BJ (cell line): ENCODE data around the gene TMPRSS2. TPM values are rescaled to one million over a fixed set of nuclear protein-coding genes. Genes with fewer than 3 reads are reported as not detected.

Source experiments
- CTCF ChIA-PET: fragments of 350-600 bp; formaldehyde crosslinking; extraction: SDS; loops from one replicate; lab custom pipeline; 2021; ENCODE audit warnings: antibody characterized with exemption, inconsistent platforms; lab: Yijun Ruan, JAX
- POLR2A ChIA-PET: fragments of 300-600 bp; sonication (Branson Sonifier 250); formaldehyde crosslinking; extraction: SDS; loops from one replicate; lab custom pipeline; 2021; ENCODE audit warnings: antibody characterized with exemption; lab: Charles Lee
- DNase-seq: peaks from one replicate; pipeline ENCODE4 v3.0.0-alpha.2; 2011; ENCODE audit warnings: low read depth
- H3K27me3 ChIP-seq: 2 replicates; pipeline ENCODE4 v1.6.0; 2011; ENCODE audit warnings: low read length; ENCODE audit not compliant: control insufficient read depth, insufficient read depth
- H3K36me3 ChIP-seq: 2 replicates; pipeline ENCODE4 v1.5.1; 2011; ENCODE audit warnings: low read length; ENCODE audit not compliant: control insufficient read depth, insufficient read depth
- H3K4me3 ChIP-seq: 2 replicates; pipeline ENCODE4 v1.5.1; 2011; ENCODE audit warnings: low read depth, mild to moderate bottlenecking, control low read depth, low read length
- CTCF ChIP-seq: IDR thresholded peaks from 2 replicates; pipeline ENCODE4 v1.5.1; 2011; ENCODE audit warnings: low read depth, mild to moderate bottlenecking, control low read depth, inconsistent platforms, low read length, moderate library complexity; ENCODE audit not compliant: insufficient read depth
- polyA plus RNA-seq: library from polyadenylated mRNA; depleted of rRNA; stranded (reverse); fragments of >200 nt; gene quantifications from 2 replicates; pipeline ENCODE4 v1.2.3, GENCODE V29; 2011

The TMPRSS2 gene
- polyA plus RNA-seq, 1 experiment, result not detected

- CTCF ChIA-PET, result no interaction called here
- POLR2A ChIA-PET, result no interaction called here
- Histone ChIP-seq H3K27me3 (peaks cover 24% of the 10 kb centered on the region), H3K36me3 (no peaks in the 10 kb centered on the region), H3K4me3 (no peak overlapping the region)
- no peak for DNase-seq
- TF ChIP-seq CTCF, result no peak
Measured at GRCh38 chr21:41504030-41504429, 3.9 kb downstream of the TMPRSS2 start.

- POLR2A ChIA-PET, result no interaction called here
- CTCF ChIA-PET, result no interaction called here
- peaks cover 20% of the 10 kb centered on the region for H3K27me3 ChIP-seq
- no peak overlapping the region for H3K4me3 ChIP-seq
- no peaks in the 10 kb centered on the region for H3K36me3 ChIP-seq
- TF ChIP-seq CTCF, result no peak
- no peak for DNase-seq
Measured at GRCh38 chr21:41503331-41503730, 4.6 kb downstream of the TMPRSS2 start.

- no peak for DNase-seq
- Histone ChIP-seq H3K27me3 (peaks cover 13% of the 10 kb centered on the region), H3K4me3 (no peak overlapping the region), H3K36me3 (no peaks in the 10 kb centered on the region)
- ChIA-PET POLR2A (no interaction called here), CTCF (no interaction called here)
- TF ChIP-seq CTCF, result no peak
Measured at GRCh38 chr21:41501919-41502318, 6.0 kb downstream of the TMPRSS2 start.

- POLR2A ChIA-PET, result no interaction called here
- no peaks in the 10 kb centered on the region for H3K36me3 ChIP-seq
- H3K4me3 ChIP-seq, result no peak overlapping the region
- no peak for TF ChIP-seq CTCF
- no peak for DNase-seq
- CTCF ChIA-PET, result no interaction called here
- peaks cover 4% of the 10 kb centered on the region for H3K27me3 ChIP-seq
Measured at GRCh38 chr21:41500931-41501381, 7.0 kb downstream of the TMPRSS2 start.

GRCh38 chr21:41500363-41500762, 7.6 kb downstream of the TMPRSS2 start:
- H3K27me3 ChIP-seq, result peaks cover 4% of the 10 kb centered on the region
- CTCF ChIA-PET, result no interaction called here
- H3K36me3 ChIP-seq, result no peaks in the 10 kb centered on the region
- no peak overlapping the region for H3K4me3 ChIP-seq
- TF ChIP-seq CTCF, result no peak
- POLR2A ChIA-PET, result no interaction called here
- no peak for DNase-seq
